NCI-H1436 treated with DMSO at 0.1 percent for 48 hours (cell line): ENCODE measurements around the gene APBB2.
"Not testable (repeated sequence)": the region's sequence is repeated elsewhere in the genome, so short reads cannot be mapped to it uniquely, and the experiment has no call there.

Experiments used
- DNase-seq: peaks from one replicate; lab custom pipeline; 2025; lab: John Stamatoyannopoulos, UW

APBB2 gene

DNA sequence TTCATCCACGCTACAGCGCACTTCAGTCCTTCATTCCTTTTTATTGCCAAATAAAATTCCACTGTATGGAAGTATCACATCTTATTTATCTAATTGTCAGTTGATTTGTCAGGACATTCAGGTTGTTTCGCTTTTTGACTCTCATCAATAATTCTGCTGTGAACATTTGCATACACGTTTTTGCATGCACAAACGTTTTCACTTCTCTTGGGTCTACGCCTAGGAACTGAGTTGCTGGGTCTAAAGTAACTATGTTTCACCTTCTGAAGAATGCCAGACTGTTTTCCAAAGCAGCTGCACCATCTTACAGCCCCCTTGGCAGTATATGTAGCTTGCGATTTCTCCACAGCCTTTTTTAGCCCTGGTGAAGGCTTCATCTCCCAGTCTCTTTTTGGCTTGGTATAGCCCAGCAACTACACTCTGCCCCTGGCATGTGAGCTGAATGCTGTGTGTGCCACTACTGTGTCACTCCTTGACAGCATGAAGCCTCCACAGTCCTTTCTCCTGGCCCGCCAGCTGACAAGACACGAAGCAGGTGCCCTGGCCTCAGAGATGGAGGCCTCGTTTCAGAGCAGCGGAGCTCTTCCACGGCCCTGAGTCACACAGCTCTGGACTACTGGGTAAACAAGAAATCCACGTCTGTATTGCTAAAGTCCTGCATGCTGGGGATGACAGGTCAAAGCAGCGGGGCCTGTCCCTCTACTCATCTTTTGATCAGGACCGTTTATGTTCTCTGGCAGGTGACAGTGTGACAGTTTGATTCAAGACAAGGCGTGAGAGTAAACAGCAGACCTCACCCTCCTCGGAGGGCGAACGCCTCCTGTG lies 389.1 kb downstream of the APBB2 start:
- DNase-seq = no peak

DNA sequence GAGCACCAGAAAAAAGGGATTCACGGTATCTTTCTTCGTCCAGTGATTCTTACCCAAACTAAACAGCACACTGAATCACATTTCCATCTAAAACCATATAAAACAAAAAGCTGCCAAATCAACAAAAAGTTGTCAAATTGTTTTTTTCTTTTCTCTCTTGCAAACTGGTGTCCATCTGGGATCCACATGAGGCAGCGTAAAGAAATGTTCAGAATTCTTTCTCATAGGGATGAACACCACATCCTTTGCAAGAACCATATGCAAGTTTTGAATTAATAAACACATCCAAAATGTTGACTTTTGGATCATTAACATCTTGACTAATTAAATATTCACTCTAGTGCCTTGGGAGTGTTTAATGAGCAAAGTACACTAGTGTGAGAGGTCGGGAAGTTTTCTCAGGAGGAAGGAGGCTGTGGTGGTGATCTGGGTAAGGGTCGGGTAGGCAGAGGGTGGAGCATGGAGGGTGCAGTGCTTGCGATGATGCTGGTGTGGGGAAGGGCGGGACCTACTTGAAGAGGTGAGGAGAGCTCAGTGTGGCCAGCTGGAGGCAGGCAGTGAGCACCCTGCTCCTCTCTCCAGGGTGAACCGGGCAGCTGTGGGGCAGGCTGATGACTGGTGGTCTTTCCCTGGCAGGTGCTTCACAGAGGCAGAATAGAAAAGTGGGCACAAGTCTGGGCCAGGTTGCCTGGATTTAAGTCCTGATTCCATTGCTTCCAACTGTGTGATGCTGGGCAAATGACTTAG lies 391.7 kb downstream of the APBB2 start:
- no peak for DNase-seq

DNA sequence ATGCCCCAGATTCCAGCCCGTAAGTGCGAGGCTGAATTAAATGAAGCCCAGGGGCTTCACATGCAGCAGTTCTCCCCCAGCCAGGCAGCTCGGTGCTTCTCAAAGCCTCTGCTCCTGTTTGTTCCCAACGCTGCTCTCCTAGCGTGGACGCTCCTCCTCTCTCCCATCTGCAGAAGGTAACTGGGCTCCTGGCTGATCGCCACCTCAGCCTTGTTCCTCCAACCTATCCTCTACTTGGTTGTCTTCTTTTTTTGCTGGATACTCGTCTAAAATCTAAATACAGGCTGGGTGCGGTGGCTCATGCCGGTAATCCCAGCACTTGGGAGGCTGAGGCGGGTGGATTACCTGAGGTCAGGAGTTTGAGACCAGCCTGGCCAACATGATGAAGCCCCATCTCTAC lies 394.2 kb downstream of the APBB2 start:
- DNase-seq = no peak

DNA sequence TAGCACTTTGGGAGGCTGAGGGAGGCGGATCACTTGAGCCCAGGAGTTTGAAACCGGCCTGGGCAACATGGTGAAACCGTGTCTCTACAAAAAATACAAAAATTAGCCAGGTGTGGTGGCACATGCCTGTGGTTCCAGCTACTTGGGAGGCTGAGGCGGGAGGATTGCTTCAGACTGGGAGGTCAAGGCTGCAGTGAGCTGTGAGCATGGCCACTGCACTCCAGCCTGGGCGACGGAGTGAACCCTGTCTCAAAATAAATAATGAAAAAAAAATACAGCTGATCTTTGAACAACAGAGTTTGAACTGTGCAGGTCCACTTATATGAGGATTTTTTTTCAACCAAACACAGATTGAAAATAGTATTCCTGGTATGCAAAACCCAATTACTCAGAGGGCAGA lies 397.2 kb downstream of the APBB2 start:
- not testable (repeated sequence) for DNase-seq

DNA sequence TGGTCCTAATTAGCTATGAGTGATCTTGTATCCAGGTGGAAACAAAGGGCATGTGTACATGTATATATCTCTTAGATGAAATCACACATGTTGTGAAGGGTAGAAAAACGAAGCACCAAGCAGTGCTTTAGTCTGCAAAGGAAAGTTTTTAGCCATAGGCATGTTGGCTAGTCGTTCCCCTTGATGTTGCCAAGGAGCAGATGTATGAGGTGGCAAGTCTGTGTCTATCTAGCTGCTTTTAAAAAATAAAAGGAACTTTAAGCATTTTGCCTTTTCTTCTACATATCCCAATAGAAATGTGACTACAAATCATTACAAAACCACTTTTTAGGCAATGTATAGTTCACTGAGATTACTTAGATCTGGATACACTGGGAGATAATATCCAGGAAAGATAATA lies 401.5 kb downstream of the APBB2 start:
- no peak for DNase-seq

DNA sequence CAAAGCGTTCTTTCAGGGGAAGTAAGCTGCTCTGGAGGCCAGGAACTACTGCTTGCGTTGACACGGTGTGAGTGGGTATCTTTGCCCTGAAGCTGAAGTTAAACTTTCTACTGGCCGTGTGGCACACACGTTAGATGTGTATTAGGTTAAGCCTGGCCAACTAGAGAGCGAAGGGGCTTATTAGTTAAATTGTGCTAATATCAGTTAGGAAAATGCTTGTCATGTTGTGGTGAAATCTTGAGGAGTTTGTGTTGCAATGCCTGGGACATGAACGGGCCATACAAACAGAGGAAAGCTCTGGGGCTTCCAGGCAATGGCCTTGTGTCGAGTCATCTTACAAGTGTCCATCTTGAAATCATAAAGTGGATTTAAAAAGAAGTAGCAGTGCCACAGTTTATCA lies 402.0 kb downstream of the APBB2 start:
- no peak for DNase-seq

DNA sequence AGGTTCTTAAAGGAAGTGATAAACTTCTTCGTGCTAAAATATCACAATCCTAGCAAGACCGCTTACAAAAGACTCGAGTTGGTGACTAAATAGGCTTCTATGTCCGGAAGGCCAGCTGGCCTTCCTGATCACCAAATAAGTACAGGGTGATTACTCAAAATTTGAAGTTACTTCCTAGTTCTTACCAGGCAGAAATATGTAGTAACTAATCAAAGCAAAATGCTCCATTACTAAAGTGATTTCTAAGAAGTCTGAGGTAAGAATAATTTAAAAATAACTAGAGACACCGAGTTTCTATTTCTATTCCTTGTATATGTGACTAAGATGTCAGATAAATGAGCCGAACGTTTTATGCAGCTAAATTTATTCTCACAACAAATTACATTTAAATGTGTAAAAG lies 402.4 kb downstream of the APBB2 start:
- no peak for DNase-seq

DNA sequence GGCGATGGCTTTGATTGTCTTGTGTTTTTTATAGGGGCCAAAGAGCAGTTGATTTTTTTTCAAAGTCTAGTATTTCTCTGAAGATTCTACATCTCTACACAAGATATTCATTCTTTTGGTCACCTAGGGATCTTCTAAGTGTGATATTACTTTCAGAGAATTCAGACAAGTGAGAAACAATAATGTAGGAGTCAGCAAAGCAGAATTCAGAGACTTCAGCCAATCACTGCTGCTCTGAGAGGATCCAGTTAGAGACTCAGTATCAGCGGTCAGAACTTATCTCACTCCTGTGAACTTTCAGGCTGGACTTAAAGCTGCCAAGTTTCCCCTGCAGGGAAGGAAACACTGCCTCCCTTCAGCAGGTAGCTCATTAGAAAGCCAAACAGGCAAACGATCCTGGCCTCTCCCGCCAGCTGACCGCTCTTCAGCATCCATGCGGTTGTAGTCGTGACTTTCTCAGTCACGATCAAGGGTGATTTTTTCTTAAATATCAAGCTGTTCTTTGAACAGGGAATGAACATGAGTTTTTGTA lies 405.4 kb downstream of the APBB2 start:
- DNase-seq = no peak

DNA sequence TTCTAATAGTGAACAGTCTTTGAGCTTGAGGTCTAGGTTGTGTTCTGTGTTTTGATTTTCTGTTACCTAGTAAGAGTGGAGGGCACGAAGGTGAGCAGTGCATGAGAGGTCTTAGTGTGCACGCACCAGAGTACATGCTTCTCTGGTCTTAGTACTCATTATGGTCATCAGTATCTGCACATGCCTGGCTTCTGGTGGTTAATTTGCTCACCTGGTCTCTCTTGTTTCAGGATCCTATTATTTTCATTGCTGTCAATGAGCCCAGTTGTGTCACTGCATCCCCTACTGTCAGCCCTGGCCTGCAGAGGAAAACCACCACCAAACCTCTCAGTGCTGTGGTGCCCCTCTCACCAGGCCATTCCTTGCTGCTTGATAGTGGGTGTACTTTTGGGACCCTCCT lies 409.7 kb downstream of the APBB2 start:
- DNase-seq = no peak

DNA sequence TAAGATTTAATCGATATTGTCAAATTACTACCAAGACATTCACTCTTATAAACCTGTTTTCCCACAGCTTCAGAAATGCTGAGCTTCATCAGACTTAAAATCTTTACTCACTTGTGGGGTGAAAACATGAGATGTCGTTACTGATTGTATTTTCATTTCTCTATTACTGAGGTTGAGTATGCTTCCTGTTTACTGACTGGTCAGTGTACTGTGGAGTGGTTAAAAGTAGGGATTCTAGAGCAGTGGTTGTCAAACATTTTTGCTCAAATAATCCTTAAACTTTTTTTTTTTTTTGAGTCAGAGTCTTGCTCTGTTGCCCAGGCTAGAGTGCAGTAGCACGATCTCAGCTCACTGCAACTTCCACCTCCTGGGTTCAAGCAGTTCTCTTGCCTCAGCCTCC lies 414.3 kb downstream of the APBB2 start:
- no peak for DNase-seq

DNA sequence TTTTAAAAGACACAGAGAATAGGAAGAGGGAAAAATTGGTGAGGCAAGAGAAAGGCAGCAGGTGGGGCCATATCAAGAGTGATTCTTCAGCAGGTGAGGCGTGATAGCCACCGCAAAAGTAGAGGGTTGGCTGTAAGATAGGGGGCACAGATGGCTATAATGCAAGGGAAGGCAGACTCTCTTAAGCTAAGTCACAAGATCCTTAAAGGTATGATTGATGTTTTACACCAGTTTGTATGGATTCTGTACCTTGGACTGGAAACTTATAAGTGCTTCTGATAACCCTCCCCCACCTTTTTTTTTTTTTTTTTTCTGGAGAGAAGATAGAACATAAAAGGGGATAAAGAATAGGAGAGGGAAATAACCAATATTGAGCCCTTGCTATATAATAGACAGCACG lies 424.6 kb downstream of the APBB2 start:
- no peak for DNase-seq

DNA sequence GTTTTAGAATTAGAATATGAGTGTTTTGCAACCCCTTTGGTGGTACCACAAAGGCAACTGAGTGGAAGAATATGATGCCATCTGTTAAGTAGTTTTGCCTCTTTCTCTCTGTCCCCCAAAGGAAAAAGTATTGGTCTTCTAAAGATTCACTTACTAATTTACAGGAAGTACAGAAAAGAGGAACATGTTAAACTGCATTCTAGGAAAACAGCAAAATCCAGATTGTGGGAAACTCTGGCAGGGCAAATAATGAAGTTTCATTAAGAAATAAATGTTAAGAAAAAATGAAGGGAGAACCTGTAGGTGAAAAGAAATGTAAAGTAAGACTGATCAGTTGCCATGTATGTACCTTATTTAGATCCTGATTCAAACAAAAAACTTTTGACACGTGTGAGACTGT lies 425.3 kb downstream of the APBB2 start:
- no peak for DNase-seq

DNA sequence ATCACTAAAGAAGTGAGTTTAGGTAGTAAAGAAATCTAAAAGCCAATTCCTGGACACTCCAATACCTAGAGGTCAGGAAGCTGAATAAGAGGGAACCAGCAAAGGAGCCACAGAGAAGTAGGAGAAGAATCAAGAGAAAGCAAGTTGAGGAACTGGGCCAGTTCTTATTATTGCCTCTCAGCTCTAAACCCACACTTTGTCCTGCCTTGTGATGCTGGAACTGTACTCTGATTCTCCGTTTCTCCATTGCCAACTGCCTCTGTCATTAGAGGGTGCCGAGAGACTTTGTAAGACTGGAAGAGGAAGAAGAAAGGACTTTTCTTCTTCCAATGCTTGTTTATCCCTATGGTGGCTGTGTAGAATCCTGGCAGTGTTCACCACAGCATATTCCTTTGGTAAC lies 426.0 kb downstream of the APBB2 start:
- no peak for DNase-seq

DNA sequence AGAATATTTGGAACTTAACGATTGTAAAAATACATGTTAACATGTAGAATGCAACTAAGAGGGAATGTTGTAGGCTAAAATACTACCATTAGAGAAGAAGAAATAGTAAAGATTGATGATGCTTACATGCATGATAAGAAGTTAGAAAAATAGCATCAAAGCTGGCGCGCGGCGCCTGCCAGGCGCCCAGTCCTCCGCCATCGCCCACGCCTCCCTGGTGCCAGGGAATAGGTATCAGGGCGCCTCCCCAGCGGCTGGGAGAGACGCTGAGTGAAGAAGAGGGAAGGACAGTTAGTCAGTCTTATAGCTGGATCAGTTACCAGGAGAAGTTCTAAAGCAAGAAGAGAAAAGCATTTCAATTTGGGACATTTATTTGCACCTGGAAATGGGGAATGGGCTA lies 428.6 kb downstream of the APBB2 start:
- no peak for DNase-seq

DNA sequence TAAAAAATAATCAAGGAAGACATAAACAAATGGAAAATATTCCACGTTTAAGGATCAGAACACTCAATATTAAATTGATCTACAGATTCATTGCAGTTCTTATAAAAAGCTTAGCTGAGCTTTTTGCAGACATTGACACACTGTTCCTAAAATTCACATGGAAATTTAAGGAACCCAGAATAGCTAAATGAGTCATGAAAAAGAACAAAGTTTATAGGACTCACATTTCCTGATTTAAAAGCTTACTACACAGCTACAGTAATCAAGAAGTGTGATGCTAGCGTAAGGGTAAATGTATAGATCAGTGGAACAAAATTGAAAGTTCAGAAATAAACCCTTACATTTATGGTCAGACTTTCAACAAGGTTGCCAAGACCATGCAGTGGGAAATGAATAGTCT lies 431.5 kb downstream of the APBB2 start:
- DNase-seq = no peak

DNA sequence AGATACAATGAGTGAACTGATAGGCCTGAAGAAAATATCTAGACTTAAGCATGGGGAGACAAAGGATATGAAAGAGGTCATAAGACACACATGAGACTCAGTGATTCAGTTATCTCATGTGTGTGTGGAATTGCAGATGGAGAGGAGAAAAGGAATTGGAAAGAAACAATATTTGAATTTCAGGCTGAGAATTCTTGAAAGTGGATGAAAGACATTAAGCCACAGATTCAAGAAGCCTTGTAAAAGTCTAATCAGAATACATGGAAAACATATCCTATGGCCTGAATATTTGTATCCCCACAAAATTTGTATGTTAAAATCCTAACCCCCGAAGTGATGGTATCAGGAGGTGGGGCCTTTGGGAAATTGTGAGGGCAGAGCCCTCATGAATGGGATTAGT lies 436.3 kb downstream of the APBB2 start:
- DNase-seq = no peak

DNA sequence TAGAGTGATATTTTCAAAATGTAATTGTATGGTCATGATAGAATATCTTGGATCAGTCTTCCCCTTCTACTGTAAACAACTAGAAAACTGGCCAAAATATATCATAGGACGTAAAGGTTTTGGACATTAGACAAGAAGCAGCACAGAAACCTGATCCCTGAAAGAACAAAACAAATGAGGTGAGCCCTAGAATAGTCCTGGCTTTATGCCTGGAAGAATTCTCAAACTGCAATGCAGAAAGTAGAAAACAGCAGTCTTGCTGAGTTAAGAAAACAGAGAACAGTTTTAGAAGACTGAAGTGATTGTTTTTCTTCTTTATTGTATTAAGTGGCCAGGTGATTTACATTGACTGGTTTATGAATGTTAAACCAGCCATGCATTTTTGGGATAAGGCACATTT lies 445.1 kb downstream of the APBB2 start:
- no peak for DNase-seq

DNA sequence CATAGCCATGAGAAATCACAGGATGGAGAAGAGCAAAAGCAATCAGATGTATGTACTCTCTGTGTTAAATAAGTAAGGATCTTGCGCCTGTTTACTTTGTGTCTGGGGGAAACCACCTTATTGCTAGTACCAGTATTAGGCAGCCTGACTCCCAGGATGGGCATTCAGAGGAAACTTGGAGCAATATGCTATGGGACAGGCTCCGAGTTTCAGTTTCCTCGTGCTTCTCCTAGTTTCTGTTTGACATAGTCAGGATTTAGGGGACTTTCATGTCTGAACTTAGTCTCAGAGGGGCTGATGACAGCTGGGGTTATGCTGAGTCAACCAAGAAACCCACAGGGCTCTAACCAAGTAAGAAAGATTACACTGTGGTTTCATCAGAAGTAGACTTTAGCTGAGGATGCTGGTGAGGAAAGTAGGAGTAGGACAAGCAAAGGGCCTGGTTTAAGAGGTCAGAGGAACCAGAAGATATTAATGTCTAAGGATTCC lies 451.1 kb downstream of the APBB2 start:
- no peak for DNase-seq
